ENCODE measurements around the gene SMARCC1.
"Not testable (repeated sequence)": the region's sequence is repeated elsewhere in the genome, so short reads cannot be mapped to it uniquely, and the experiment has no call there.

SMARCC1 gene

DNA sequence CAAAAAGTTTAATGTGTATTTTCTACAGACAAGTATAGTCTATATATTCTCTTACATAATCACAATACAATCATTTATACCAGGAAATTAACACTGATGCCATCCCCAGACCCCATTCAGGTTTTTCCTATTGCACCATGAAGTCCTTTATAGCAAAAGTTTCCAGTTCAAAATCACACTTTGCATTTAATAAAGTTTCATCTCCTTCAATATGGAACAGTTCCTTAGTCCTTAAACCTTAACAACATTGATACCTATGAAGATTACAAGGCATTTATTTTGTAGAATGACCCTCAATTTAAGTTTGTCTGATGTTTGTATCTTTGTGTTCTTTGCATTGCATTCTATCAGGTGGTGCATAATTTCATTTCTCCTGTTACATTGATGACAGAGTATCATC lies 2.0 kb upstream of the SMARCC1 start:
- Histone ChIP-seq H3K4me1 (ENCODE audit: insufficient read depth, low read length) (0 out of 2 replicates have a peak, but pooled peaks cover 6% of the 10 kb centered on the region), H3K36me3 (ENCODE audit: insufficient read depth, low read length) (0 out of 2 replicates have a peak, but pooled peaks cover 3% of the 10 kb centered on the region), H3K9ac (ENCODE audit: low read depth, low read length) (no peak overlapping the region), H3K9me3 (ENCODE audit: control insufficient read depth, insufficient read depth, low read length) (no peaks in the 10 kb centered on the region)

DNA sequence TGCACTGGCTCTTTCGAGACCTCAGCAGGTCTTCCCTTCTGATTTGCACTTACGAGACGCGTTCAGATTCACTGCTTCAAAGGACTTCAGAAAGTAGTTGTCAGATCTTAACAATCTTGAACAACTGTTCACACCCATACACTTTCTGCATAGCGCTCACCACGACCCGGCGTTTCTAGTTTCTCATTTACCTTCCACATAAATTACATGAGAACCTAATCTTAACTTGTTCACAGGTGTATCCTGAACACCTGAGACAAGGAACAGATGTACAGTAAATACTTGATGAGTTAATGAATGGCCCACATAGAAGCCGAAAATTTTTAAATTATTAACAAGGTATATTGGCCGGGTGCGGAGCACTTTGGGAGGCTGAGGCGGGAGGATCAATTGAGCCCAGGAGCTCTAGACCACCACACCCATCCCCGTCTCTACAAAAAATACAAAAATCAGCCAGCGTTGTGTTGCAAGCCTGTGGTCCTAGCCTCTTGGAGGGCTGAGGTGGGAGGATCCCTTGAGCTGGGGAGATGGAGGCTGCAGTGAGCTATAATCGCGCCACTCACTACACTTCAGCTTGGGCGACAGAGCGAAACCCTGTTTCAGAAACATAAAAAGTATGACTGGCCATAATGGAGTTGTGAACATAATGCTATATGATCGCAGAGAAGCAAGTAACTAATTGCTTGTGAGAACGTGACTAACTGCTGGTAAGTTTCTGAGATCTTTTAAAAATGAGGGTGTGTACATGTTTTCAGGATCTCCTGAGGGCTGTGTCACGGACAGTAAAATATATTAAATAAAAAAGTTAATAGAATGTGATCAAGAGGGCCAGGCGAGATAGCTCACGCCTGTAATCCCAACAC lies 984 bp upstream of the SMARCC1 start:
- Histone ChIP-seq H3K9me3 (ENCODE audit: control insufficient read depth, insufficient read depth, low read length) (no peaks in the 10 kb centered on the region), H3K36me3 (ENCODE audit: insufficient read depth, low read length) (0 out of 2 replicates have a peak, but pooled peaks cover 3% of the 10 kb centered on the region), H3K9ac (ENCODE audit: low read depth, low read length) (peak overlapping the region; percentile 93), H3K4me1 (ENCODE audit: insufficient read depth, low read length) (0 out of 2 replicates have a peak, but pooled peaks cover 6% of the 10 kb centered on the region)

DNA sequence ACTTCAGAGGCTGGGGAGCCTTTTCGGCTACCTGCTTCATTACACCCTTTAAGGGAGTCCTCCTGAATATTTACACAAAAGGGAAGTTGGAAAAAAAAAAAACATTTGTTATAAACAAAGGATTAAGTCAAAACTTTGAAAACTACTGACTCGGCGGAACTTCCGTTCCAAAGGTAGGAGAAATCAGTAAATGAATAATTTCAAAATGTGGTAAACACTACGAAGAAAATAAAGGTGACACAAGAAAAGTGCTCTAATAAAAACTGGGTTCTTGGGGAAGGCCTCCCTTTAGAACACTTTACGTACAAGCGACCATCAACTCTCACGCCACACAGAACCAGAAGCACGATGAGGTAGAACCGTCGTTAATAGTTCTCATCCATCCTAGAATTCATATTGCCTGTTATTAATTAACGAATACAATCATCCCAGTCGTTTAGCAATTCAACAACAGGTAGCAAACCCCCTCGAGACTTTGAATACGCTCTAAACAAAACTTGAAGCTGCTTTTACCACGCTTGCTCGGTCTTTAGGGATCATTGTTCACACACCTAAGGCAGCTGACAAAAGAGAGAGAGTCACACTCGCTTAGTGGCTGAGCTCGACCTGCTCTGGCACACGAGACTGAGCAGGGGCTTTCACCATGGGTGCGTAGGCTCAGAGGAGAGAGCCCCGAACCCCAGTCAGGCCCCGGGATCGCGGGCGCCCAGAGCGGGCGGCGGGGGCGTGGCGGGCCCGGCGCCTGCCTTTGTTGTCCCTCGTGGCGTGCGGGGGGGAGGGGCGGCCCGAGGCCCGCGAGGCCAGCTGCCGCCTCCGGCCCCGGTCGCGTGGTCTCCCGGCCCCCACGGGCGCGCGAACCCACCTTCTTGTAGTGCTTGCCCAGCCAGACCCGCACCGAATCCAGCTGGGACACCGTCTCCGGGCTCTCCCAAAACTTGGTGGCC lies 680 bp downstream of the SMARCC1 start:
- 0 out of 2 replicates have a peak, but pooled peaks cover 3% of the 10 kb centered on the region for H3K36me3 ChIP-seq (ENCODE audit: insufficient read depth, low read length)
- H3K9me3 ChIP-seq (ENCODE audit: control insufficient read depth, insufficient read depth, low read length): no peaks in the 10 kb centered on the region
- H3K4me1 ChIP-seq (ENCODE audit: insufficient read depth, low read length): 0 out of 2 replicates have a peak, but pooled peaks cover 6% of the 10 kb centered on the region
- peak overlapping the region; percentile 93 for H3K9ac ChIP-seq (ENCODE audit: low read depth, low read length)

DNA sequence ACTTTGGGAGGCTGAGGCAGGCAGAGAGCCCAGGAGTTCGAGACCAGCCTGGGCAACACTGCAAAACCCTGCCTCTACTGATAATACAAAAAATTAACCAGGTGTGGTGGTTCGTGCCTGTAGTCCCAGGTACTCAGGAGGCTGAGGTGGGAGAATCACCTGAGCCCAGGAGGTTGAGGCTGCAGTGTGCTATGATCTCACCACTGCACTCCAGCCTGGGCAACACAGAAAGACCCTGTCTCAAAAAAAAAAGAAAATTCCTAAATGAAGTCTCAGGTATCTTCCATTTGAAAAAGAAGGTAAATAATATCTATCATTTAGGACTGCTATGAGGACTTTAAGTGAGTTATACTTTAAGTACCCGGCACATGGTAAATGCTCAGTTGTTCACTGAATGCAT lies 2.9 kb downstream of the SMARCC1 start:
- H3K4me1 ChIP-seq (ENCODE audit: insufficient read depth, low read length): 0 out of 2 replicates have a peak, but pooled peaks cover 6% of the 10 kb centered on the region
- 0 out of 2 replicates have a peak, but pooled peaks cover 3% of the 10 kb centered on the region for H3K36me3 ChIP-seq (ENCODE audit: insufficient read depth, low read length)
- no peaks in the 10 kb centered on the region for H3K9me3 ChIP-seq (ENCODE audit: control insufficient read depth, insufficient read depth, low read length)
- H3K9ac ChIP-seq (ENCODE audit: low read depth, low read length): no peak overlapping the region

DNA sequence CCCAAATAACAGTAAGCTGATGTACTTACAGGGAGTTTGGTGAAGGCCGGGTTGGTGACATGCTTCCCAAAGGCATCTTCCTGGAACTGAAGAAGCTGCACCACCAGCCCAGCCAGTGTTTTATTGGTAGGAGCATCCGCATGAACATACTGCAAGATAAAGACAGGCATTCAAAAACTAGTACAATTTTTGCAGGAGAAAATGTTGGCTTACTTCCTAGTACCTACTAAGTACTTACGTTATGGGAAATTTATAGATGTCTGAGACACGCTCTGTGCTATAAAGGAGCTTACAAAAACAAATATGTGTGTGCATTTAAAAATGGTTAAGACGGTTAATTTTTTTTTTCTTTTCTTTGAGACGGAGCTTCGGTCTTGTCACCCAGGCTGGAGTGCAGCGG lies 8.9 kb downstream of the SMARCC1 start:
- no peaks in the 10 kb centered on the region for H3K9me3 ChIP-seq (ENCODE audit: control insufficient read depth, insufficient read depth, low read length)
- H3K4me1 ChIP-seq (ENCODE audit: insufficient read depth, low read length): no peaks in the 10 kb centered on the region
- H3K36me3 ChIP-seq (ENCODE audit: insufficient read depth, low read length): peaks cover 13% of the 10 kb centered on the region
- H3K9ac ChIP-seq (ENCODE audit: low read depth, low read length): no peak overlapping the region

DNA sequence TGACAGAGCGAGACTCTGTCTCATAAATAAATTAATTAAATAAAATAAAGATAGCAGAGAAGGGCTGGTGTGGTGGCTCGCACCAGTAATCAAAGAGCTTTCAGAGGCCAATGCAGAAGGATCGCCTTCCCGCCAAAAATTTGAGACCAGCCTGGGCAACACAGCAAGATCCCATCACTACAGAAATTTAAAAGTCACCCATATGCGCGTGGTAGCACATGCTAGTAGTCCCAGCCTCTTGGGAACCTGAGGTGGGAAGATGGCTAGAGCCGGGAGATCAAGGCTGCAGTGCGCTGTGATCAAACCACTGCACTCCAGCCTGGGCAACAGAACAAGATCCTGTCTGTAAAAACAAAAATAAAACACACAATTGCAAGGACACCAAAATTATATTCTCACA lies 9.6 kb downstream of the SMARCC1 start:
- H3K9me3 ChIP-seq (ENCODE audit: control insufficient read depth, insufficient read depth, low read length): no peaks in the 10 kb centered on the region
- no peaks in the 10 kb centered on the region for H3K4me1 ChIP-seq (ENCODE audit: insufficient read depth, low read length)
- H3K9ac ChIP-seq (ENCODE audit: low read depth, low read length): no peak overlapping the region
- H3K36me3 ChIP-seq (ENCODE audit: insufficient read depth, low read length): peaks cover 13% of the 10 kb centered on the region

DNA sequence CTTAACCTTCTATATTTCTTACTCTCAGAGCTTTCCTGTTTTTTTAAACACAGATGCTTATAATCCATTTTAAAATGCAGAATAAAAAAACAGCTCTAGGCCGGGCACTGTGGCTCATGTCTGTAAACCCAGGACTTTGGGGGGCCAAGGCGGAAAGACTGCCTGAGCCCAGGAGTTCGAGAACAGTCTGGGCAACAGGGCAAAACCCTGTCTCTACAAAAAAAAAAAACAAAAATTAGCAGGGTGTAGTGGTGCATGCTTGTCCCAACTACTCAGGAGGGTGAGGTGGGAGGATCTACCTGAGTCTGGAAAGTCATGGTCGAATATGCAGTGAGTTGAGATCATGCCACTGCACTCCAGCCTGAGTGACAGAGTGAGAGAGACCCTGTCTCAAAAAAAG lies 15.5 kb downstream of the SMARCC1 start:
- H3K9me3 ChIP-seq (ENCODE audit: control insufficient read depth, insufficient read depth, low read length): no peaks in the 10 kb centered on the region
- no peak overlapping the region for H3K9ac ChIP-seq (ENCODE audit: low read depth, low read length)
- H3K4me1 ChIP-seq (ENCODE audit: insufficient read depth, low read length): no peaks in the 10 kb centered on the region
- H3K36me3 ChIP-seq (ENCODE audit: insufficient read depth, low read length): peaks cover 4% of the 10 kb centered on the region; the same call in 1 of the 2 replicates

DNA sequence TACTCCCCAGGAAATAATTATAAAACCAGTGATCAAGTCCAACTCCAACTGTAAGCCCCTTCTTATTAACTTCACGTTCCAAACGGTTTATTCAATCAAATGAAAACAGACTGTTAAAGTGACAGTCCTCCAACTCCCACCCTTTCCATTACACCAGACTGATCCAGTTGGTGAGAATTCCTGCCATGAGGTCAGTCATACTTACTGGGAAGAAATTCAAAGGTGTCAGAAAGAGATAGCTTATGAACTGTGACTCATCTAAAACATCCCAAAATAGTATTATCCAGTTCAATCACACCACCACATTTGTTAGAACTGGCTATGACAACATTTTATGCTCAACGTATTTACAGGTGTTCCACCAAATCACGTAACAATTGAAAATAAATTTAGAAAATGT lies 19.5 kb downstream of the SMARCC1 start:
- Histone ChIP-seq H3K9me3 (ENCODE audit: control insufficient read depth, insufficient read depth, low read length) (no peaks in the 10 kb centered on the region), H3K4me1 (ENCODE audit: insufficient read depth, low read length) (no peaks in the 10 kb centered on the region), H3K36me3 (ENCODE audit: insufficient read depth, low read length) (peaks cover 2% of the 10 kb centered on the region), H3K9ac (ENCODE audit: low read depth, low read length) (no peak overlapping the region)

DNA sequence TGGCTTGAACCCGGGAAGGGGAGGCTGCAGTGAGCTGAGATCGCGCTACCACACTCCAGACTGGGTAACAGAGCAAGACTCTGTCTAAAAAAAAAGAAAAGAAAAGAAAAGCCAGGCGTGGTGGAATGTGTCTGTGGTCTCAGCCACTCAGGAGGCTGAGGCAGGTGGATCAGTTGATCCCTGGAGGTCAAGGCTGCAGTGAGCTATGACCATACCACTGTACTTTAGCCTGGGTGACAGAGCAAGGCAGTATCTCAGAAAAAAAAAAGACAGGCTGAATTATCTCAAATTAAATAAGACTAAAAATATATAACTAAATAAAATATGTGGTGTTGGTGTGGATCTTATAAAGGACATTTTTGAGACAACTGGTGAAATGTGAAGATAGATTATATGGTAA lies 20.6 kb downstream of the SMARCC1 start:
- Histone ChIP-seq H3K4me1 (ENCODE audit: insufficient read depth, low read length) (no peaks in the 10 kb centered on the region), H3K9me3 (ENCODE audit: control insufficient read depth, insufficient read depth, low read length) (no peaks in the 10 kb centered on the region), H3K36me3 (ENCODE audit: insufficient read depth, low read length) (peaks cover 2% of the 10 kb centered on the region), H3K9ac (ENCODE audit: low read depth, low read length) (no peak overlapping the region)

DNA sequence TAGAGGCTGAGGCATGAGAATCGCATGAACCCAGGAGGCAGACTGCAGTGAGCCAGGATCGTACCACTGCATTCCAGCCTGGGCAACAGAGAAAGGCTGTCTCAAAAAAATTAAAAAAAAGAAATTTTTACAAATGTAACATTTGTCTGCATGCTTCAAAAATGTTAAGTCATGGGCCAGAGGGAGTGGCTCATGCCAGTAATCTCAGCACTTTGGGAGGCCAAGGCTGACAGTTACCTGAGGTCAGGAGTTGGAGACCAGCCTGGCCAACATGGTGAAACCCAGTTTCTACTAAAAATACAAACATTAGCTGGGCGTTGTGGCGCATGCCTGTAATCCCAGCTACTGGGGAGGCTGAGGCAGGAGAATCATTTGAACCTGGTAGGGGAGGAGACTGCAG lies 21.5 kb downstream of the SMARCC1 start:
- H3K9me3 ChIP-seq (ENCODE audit: control insufficient read depth, insufficient read depth, low read length); H3K9ac ChIP-seq (ENCODE audit: low read depth, low read length); H3K36me3 ChIP-seq (ENCODE audit: insufficient read depth, low read length); H3K4me1 ChIP-seq (ENCODE audit: insufficient read depth, low read length): not testable (repeated sequence)

DNA sequence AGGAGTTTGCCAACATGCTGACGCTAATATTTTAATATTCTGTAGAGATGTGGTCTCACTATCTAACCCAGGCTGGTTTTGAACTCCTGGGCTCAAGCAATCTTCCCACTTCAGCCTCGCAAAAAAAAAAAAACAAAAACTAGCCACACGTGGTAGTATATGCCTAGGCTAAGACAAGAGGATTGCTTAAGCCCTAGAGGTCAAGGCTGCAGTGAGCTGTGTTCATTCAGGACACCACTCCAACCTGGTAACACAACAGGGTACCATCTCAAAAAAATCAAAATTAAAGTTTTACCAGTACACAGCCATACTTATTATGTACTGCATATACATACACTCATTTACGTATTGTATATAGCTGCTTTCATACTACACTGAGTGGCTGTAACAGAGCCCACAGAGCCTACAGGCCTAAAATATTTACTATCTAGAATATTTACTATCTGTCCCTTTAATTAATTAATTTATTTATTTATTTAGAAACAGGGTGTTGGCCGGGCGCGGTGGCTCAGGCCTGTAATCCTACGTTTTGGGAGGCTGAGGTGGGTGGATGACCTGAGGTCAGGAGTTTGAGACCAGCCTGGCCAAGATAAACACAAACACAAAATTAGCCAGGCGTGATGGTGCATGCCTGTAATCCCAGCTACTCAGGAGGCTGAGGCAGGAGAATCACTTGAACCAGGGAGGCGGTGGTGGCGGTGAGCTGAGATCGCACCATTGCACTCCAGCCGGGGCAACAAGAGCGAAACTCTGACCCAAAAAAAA lies 23.2 kb downstream of the SMARCC1 start:
- Histone ChIP-seq H3K36me3 (ENCODE audit: insufficient read depth, low read length) (peaks cover 2% of the 10 kb centered on the region; the same call in 1 of the 2 replicates), H3K4me1 (ENCODE audit: insufficient read depth, low read length) (no peaks in the 10 kb centered on the region), H3K9ac (ENCODE audit: low read depth, low read length) (no peak overlapping the region), H3K9me3 (ENCODE audit: control insufficient read depth, insufficient read depth, low read length) (no peaks in the 10 kb centered on the region)

DNA sequence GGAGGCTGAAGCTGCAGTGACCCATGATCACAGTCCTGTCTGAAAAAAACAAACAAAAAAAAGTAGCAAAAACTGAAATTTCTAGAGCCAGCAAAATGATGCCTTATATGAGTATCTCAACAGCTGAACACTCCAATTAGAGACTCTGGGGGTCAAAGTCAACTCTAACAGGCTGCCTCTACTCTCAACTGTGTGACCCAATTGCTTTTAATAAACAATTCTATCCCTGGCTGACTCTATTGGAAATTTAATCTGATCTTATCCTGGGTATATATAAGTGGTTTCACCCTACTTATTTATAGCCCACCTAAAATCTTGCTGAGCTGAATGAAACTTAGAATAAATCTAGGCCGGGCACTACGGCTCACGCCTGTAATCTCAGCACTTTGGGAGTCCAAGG lies 29.0 kb downstream of the SMARCC1 start:
- H3K4me1 ChIP-seq (ENCODE audit: insufficient read depth, low read length): no peaks in the 10 kb centered on the region
- no peak overlapping the region for H3K9ac ChIP-seq (ENCODE audit: low read depth, low read length)
- no peaks in the 10 kb centered on the region; the same call in 1 of the 2 replicates for H3K36me3 ChIP-seq (ENCODE audit: insufficient read depth, low read length)
- no peaks in the 10 kb centered on the region for H3K9me3 ChIP-seq (ENCODE audit: control insufficient read depth, insufficient read depth, low read length)

DNA sequence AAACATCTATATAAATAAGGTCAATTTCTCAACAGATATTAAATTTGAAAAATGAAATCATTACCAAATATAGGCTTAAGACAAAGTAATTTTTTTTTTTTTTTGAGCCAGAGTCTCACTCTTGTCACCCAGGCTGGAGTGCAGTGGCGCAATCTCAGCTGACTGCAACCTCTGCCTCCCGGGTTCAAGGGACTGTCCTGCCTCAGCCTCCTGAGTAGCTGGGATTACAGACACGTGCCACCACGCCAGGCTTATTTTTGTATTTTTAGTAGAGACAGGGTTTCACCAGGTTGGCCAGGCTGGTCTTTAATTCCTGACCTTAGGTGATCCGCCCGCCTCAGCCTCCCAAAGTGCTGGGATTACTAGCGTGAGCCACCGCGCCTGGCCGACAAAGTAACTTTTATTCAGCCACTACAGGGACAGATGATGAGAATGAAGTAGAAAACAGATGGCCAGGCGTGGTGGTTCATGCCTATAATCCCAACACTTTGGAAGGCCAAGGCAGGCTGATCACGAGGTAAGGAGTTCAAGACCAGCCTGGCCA lies 30.8 kb downstream of the SMARCC1 start:
- H3K4me1 ChIP-seq (ENCODE audit: insufficient read depth, low read length); H3K9me3 ChIP-seq (ENCODE audit: control insufficient read depth, insufficient read depth, low read length); H3K9ac ChIP-seq (ENCODE audit: low read depth, low read length); H3K36me3 ChIP-seq (ENCODE audit: insufficient read depth, low read length): not testable (repeated sequence)

DNA sequence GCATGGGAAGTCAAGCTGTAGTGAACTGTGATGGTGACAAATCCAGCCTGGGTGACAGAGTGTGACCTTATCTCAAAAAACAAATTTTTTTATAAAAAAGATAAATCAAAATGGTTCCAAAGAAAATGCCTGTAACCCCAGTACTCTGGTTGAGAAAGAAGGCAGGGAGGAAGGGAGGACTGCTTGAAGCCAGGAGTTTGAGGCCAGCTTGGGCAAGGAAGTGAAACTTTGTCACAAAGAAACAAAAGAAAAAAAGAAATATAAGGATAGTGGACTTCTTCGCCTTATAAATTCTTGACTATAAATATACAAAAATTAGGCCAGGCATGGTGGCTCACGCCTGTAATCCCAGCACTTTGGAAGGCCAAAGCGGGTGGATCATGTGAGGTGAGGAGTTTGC lies 34.1 kb downstream of the SMARCC1 start:
- Histone ChIP-seq H3K36me3 (ENCODE audit: insufficient read depth, low read length) (peaks cover 8% of the 10 kb centered on the region; the same call in 1 of the 2 replicates), H3K9me3 (ENCODE audit: control insufficient read depth, insufficient read depth, low read length) (no peaks in the 10 kb centered on the region), H3K9ac (ENCODE audit: low read depth, low read length) (no peak overlapping the region), H3K4me1 (ENCODE audit: insufficient read depth, low read length) (no peaks in the 10 kb centered on the region)
